Activated CD8-positive, alpha-beta memory T cell treated with anti-CD3 and anti-CD28 coated beads for 36 hours (primary cell): ENCODE data around the gene C1orf141. TPM values are rescaled to one million over a fixed set of nuclear protein-coding genes. Genes with fewer than 3 reads are reported as not detected.
"Not testable (repeated sequence)": the region's sequence is repeated elsewhere in the genome, so short reads cannot be mapped to it uniquely, and the experiment has no call there.

Experiments
- CTCF ChIA-PET: fragments of 350-600 bp; sonication (Branson Sonifier 250); formaldehyde crosslinking; loops from one replicate; lab custom pipeline; 2021; ENCODE audit warnings: antibody characterized with exemption; lab: Charles Lee
- POLR2A ChIA-PET: fragments of 350-600 bp; sonication (Branson Sonifier 250); formaldehyde crosslinking; loops from one replicate; lab custom pipeline; 2021; ENCODE audit warnings: antibody characterized with exemption; lab: Charles Lee
- total RNA-seq, 2 experiments: library from RNA; stranded (reverse); gene quantifications; one replicate each; pipeline ENCODE4 v1.2.3, GENCODE V29; 2021

C1orf141 gene
- total RNA-seq, 2 experiments from 2014 or later: not detected

DNA sequence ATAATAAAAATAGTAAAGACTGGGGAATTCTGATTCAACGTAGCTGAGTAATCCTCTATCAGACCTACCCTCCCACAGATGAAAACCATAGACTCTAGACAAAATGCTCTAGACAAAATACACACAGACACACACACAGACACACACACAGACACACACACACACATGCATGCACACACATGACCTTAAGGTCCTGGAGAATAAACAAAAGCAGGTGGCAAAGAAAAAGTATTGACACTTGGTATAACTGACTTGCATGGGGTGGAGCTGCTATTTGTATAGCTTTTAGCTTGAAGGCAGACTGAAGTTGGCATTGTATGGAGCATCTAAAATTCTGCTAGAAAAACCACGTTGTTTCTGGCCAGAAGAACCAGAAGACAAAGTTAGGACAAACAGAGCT, 29.3 kb downstream of the C1orf141 start:
- ChIA-PET CTCF (no interaction called here), POLR2A (no interaction called here)

DNA sequence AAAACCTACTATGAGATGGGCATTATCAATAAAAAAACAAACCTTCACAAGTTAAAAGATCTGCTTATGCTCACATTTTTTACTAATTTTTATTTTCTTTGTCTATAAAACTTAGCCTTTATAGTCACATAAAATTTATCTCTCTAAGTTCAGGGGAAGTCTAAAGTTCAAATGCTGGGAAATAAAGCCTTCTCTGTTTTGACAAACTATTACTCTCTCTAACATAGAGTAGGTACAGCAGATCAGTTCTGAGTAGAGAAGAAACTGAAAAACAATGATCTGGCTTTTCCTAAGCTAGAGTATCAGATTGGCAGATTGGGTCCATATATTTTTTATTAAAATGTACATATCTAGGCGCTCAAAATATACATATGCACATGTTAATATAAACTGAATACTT, 31.2 kb downstream of the C1orf141 start:
- CTCF ChIA-PET: no interaction called here

DNA sequence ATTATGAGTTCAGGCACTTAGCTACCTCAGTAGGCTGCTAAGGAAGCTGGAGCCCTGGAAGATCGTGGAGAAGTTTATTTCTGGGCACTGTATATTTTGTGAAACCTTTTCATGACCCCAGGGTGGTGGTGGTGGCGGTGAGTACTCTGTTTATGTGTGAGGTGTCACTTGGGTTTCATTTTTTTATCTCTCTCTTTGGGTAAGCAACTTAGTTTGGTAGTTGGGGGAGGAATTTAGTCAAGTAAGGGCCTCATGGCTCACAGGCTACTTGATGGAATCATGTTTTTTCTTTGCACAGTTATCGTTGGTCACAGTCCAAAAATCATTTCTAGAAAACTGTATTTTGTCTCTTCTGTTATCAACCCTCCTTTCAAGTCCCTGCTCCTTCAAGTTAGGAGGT, 33.9 kb downstream of the C1orf141 start:
- POLR2A ChIA-PET: no interaction called here
- CTCF ChIA-PET: no interaction called here

More for the DNA sequence above, 31.2 kb downstream of the C1orf141 start:
- POLR2A ChIA-PET: no interaction called here

DNA sequence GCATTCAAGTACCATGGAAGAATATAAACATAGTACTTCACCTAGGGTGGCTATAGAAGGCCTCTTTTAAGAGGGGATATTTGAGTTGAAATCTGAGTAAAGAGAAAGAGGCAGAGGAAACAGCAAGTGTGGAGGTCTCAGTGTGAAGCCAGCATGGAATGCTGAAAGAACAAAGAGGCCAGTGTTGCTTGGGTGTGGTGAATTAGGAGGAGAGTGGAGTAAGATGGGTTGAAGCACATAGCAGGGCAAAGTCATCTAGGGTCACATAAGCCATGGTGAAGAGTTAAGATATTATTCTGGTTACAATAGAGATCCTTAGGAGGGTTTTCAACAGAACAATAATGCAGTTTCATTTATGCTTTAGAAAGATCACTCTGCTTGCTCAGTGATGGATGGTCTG, 37.5 kb downstream of the C1orf141 start:
- POLR2A ChIA-PET: no interaction called here
- CTCF ChIA-PET: no interaction called here

DNA sequence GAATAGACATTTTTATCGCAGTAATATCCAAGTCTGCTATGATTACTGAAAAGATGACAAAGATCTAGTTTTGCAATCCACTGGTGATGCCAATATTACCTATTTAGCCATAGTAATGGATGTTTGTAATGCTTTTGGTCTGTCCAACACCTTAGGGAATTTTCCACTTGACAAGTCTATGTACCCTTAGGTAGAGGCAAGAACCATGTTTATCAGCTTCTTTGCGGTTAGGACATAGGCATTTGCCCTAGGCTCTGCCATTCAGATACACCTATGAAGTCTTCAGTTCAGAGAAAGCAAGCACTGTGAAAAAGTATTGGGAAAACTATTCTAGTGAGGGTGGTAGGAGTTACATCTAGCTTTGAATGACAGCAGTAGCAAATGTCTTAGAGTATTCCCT, 40.6 kb downstream of the C1orf141 start:
- CTCF ChIA-PET: no interaction called here
- POLR2A ChIA-PET: no interaction called here

DNA sequence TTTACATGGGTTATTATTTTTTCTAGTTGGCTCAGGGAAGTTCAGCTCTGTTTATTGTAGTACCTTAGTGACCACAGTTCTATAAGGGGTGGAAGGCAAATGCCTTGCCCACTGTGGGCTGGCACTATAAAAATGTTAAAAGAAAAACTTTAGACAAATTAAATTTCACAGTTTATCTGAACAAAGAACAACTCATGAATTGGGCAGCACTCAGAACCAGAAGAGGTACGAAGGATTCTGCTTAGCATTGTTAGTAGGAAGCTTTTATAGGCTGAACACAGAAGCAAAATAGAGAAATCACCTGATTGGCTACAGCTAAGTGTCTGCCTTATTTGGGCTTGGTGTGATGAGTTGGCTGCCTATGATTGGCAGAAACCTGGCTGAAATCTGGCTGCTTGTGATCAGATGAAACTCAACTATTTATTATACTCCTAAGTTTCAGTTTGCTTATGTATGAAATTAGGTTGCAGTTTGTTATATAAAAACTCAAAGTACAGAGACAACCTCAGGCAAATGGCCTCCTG, 45.0 kb downstream of the C1orf141 start:
- POLR2A ChIA-PET: no interaction called here
- CTCF ChIA-PET: no interaction called here

DNA sequence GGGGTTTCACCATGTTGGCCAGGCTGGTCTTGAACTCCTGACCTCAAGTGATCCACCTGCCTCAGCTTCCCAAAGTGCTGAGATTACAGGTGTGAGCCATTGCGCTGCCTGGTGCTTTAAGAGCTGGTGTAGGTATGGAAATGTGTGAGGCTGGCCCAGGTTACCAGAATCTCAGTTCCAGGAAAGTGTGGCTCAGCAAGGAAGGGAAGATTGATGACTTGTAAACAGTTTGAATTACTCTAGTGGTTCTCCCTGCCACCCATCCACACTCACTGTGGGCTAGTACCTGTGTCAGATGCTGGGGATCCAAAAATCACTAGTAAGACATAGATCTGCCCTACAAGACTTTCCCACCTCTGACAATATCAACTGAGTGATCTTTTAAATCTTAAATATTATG, 46.3 kb downstream of the C1orf141 start:
- ChIA-PET CTCF (no interaction called here), POLR2A (no interaction called here)

DNA sequence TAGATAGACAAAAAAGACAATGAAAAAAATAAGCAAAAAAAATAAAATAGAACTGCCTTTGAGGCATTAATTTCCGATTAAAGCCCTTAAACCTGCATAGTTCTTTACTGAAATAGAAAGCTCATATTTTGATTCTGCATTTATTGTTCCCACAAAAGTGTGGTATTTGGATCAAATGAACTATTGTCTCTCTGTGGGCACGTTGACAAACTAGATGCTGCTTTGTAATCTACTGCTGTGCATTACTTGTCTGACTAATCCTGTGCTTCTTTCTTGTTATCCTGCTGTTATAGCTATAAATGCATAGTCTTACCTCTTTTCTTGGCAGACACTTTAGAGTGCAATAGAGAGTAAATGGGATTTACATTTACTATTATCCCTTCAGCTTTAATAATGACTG, 49.4 kb downstream of the C1orf141 start:
- CTCF ChIA-PET: no interaction called here
- POLR2A ChIA-PET: no interaction called here

DNA sequence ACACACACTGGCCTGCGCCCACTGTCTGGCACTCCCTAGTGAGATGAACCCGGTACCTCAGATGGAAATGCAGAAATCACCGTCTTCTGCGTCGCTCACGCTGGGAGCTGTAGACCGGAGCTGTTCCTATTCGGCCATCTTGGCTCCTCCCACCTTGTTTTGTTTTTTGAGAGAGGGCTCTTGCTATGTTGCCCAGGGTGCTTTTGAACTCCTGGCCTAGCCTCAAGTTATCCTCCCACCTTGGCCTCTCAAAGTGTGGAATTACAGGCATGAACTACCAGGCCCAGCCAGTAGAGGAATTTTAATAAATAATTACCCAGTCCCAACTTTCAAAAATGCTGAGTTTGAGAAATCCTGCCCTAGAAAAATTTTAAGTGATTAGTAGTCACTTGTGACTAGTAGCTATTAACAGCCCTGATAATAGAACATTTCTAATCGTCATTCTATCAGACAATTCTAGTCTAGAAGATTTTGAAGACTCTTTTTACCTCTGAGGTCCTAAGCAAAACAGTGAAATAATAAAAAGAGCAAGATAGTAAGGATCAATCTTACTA, 49.9 kb downstream of the C1orf141 start:
- POLR2A ChIA-PET: no interaction called here
- CTCF ChIA-PET: no interaction called here

DNA sequence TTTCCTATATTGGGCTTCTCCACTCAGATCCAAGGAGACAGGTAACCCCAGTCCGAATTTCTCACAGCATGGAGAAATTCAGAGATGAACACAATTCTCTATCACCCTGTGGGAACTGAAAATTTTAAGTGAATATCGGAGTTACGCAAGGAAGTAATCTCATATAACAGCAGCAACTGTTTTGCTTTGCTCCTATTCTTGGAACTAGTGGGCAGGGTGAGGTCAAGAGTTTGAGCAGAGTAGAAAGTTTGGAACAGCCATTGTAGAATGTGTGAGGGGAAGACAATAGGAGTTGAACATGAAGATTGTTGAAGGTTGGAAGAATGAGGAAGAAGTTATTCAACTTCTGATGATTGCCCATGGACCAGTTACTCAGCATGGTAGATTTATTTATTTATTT, 56.5 kb downstream of the C1orf141 start:
- ChIA-PET CTCF (no interaction called here), POLR2A (no interaction called here)

DNA sequence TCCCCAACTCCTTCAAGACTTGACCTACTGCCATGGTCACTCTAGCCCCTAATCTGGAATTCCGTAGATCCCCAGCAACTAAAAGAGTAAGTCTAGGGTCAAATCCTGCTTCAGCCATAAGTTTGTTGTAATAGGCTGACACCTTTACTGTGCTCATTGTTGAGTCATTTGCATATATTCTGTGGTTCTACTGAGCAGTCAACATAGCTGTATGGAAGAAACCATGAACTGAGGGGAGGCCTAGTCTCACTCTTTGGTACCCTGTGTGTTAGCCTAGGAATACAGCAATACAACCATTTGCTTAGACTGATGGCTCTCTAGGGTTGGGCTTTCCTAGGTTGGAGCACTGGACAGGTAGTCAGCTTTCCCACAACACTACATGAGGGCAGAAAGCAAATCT, 57.2 kb downstream of the C1orf141 start:
- ChIA-PET POLR2A (interaction anchor here (0.6 kb wide), 1 partner anchor 297 kb away, joined by 12 read pairs; no protein-coding TSS in a partner anchor), CTCF (no interaction called here)

DNA sequence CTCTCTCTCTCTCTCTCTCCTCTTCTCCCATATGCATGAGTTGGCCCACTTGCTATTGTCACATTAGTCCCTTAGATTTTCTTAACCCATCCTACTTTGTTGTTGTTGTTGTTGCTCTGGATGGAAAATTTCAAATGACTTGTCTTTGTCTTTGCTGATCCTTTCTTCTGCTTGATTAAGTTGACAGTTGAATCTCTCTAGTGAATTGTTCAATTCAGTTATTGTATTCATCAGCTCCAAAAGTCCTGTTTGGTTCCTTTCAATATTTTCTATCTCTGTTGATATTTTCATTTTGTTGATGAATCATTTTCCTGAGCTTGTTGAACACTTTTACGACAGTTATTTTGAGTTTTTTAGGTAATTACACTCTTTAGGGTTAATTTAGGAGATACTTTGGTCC, 62.0 kb downstream of the C1orf141 start:
- CTCF ChIA-PET: no interaction called here

DNA sequence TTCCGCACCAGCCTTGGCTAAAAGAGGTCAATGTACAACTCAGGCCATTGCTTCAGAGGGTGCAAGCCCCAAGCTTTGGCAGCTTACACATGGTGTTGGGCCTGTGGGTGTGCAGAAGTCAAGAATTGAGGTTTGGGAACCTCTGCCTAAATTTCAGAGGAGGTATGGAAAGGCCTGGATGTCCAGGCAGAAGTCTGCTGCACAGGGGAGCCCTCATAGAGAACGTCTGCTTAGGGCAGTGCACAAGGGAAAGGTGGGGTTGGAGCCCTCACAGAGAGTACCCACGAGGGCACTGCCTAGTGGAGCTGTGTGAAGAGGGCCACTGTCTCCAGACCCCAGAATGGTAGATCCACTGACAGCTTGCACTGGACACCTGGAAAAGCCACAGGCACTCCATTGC, 67.1 kb downstream of the C1orf141 start:
- CTCF ChIA-PET, POLR2A ChIA-PET: not testable (repeated sequence)

More for the DNA sequence above, 62.0 kb downstream of the C1orf141 start:
- POLR2A ChIA-PET: no interaction called here

DNA sequence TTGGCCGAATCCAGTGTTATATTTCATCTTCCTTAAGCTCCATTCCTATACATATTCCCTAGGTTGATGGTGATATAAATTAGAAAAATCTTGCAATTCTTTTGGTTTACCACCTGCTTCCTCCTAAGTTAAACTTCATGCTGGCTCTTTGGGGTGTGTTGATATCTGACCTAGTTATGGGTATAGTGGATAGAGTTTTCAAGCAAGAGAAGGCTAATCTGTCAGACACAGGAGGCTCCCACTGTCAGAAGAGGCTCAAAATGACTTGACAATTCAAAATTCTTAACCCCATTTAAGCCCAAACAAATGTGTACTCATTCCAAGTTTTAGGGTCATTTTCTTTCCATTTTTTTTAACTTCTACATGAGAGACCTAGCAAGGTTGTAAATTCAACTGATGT, 72.4 kb downstream of the C1orf141 start:
- ChIA-PET CTCF (no interaction called here), POLR2A (no interaction called here)

DNA sequence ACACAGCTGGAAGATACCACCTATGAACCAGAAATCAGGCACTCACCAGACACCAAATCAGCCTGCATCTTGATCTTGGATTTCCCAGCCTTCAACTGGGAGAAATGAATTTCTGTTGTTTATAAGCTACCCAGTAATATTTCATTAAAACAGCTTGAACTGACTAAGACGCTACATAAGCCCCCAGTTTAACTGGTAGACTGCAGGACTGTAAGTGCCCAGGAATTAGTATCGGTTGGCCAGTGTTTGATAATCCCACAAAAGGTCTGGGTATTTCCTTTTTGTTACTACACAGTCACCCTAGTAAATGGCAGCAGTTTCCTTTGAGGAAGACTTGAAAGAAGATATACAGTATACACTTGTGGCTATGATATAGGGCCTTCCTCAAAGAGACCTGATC, 73.5 kb downstream of the C1orf141 start:
- ChIA-PET CTCF (no interaction called here), POLR2A (no interaction called here)

DNA sequence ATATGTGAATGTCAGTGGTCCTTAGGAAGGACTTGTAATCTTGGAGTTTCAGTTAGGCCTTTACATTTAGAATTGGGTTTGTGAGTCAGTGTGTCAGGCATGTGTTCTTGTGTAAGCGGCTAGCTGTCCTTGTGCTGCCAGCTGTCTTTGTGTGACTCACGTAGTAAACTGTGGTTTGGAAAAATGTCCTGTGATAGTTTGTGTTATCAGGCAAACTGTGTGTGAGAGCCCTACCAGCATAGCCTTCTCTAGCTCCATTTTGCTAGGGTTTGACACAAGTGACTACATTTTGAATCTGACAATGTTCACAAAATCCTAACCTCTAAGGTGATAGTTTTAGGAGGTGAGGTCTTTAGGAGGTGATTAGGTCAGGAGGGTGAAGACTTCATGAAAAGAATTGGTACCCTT, 74.0 kb downstream of the C1orf141 start:
- ChIA-PET POLR2A (no interaction called here), CTCF (no interaction called here)

DNA sequence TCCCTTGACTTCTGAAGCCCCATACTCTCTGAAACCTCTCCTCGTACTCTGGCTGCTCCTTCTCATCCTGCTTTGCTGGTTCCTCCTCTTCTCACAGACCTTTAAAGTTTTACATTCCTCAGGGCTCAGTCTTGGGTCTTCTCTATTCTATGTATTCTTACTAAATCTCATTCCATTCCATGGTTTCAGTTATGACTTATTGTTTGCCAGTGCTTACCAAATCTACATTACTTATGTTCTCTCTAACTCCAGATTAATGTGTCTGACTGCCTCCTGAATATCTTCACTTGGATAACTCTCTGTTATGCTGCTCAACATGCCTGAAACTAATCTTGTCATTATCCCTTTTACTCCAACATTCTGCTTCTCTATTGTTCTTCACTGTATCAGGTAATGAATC, 75.4 kb downstream of the C1orf141 start:
- CTCF ChIA-PET: no interaction called here

DNA sequence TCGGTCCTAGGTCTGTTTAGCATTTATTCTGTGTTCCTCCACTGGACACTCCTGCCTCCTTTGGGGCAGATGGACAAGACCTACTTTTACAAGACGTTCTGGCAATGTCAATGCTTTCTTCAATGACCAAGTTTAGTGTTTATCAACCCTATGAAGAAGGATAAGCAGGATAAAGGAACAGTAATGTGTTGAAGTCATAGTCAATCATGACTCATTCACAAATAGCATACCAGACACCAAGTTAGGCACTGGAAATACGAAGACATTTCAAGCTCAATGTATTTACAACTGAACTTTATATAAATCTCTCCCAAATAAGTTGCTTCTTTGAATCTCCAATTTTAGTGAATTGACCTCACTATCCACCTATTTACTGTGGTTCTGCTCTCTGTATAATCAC, 76.0 kb downstream of the C1orf141 start:
- CTCF ChIA-PET: no interaction called here
- POLR2A ChIA-PET: no interaction called here

More for the DNA sequence above, 75.4 kb downstream of the C1orf141 start:
- POLR2A ChIA-PET: no interaction called here

DNA sequence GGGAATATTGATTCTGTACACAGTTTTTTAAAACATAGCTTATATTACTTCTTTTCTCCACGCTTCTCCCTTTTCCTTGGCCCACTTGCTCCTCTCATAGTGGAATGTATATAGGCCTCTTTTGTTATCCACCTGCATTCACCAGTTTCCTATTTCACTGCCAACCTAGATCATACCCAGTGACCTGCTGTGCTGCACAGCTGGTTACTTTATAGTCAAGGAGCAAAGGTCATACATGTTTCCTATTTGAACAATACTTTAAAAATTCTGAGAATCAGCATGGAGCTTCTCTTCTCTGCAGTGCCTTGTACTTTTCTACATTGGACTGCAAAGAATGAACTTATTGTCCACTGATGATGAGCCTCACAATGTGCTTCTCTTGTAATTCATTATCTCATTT, 76.5 kb downstream of the C1orf141 start:
- CTCF ChIA-PET: no interaction called here
- POLR2A ChIA-PET: no interaction called here

DNA sequence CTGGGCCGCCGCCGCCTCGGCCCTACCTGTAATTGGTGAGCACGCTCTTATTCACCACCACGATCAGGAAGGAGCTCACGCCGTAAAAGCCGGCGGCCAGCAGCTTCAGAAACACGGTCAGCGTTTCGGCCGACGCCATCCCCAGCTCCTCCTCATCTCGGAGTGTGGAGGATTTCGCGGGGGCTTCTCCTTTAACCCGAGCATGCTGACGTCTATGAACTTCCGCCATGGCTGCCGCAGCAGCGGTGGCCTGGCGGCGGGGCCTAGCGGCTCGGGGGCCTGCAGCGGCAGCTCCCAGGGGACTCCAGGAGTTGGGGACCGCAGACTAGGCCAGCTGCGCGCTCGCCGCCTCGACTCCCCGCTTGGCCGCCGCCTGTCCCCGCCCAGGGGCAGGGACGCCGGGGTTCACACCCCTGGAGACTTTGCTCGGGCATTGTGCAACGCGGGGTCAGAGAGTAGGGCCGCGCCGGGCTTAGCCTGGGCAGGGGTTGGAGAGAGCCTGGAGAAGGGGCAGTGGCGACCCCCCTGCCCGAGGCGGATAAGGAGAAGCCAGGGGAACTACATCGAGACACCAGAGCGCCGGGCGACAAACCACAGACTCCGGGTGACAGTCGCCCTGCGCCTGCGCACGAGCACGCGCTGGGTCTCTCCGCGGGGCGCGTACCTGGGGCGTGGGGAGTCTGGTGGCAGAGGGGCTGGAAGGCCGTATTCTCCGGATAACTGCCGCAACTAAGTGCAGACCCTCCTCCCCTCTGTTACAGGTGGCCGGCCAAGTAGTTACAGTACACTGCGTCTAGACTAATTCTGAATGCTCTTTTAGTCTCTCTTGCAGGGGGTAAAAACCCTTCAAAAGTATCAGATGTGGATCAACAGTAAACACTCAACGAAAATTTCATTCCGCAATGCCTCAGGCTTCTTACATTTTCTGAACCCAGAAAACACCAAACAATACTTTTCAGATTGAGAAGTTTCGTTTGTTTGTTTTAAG, 80.7 kb downstream of the C1orf141 start, which contains the start of gene SLC35D1:
Gene SLC35D1 (minus strand): TSS at position 364 of the 988 bp plus-strand sequence. CDS start 135 bp downstream, at position 229.
- POLR2A ChIA-PET: interaction anchor here (0.7 to 0.8 kb wide), 2 partner anchors 123 to 129 kb away, joined by 3 read pairs; partner anchors contain the start of genes DNAI4 and MIER1

More for the DNA sequence above, 80.7 kb downstream of the C1orf141 start, which contains the start of gene SLC35D1:
- CTCF ChIA-PET: interaction anchor here (0.7 to 1.0 kb wide), 3 partner anchors 31 to 328 kb away, joined by 3 to 4 read pairs (median 3); no protein-coding TSS in a partner anchor
